Osteoblast (primary cell): ENCODE data around the gene CFAP45. TPM values are rescaled to one million over a fixed set of nuclear protein-coding genes. Genes with fewer than 3 reads are reported as not detected.
A peak's percentile ranks its signal among the peaks of the same experiment; 100 is the strongest.

Experiments used
- DNase-seq: peaks from one replicate; pipeline ENCODE4 v3.0.0; 2011; ENCODE audit warnings: low spot score, mixed read lengths; ENCODE audit not compliant: insufficient read length; ENCODE audit errors: missing footprints
- H2AFZ ChIP-seq: 2 replicates; pipeline ENCODE4 v1.6.0; 2011; ENCODE audit warnings: mild to moderate bottlenecking, low read length
- H3K27ac ChIP-seq: 2 replicates; pipeline ENCODE4 v1.5.1; 2011; ENCODE audit warnings: mild to moderate bottlenecking, low read depth, low read length, moderate library complexity
- H3K27me3 ChIP-seq: 2 replicates; pipeline ENCODE4 v1.6.0; 2012; ENCODE audit warnings: mild to moderate bottlenecking, control low read depth, inconsistent platforms, low read length, moderate library complexity; ENCODE audit not compliant: insufficient read depth
- H3K36me3 ChIP-seq: 2 replicates; pipeline ENCODE4 v1.5.1; 2011; ENCODE audit warnings: mild to moderate bottlenecking, low read length, control low read depth, moderate library complexity; ENCODE audit not compliant: insufficient read depth
- H3K4me1 ChIP-seq: 2 replicates; pipeline ENCODE4 v1.5.1; 2011; ENCODE audit warnings: mild to moderate bottlenecking, low read length, control low read depth, moderate library complexity; ENCODE audit not compliant: insufficient read depth
- H3K4me2 ChIP-seq: 2 replicates; pipeline ENCODE4 v1.6.0; 2011; ENCODE audit warnings: mild to moderate bottlenecking, low read length; ENCODE audit not compliant: insufficient read depth
- H3K4me3 ChIP-seq: fragments of 200-600 bp; sonication (generic); 3 replicates; pipeline ENCODE4 v1.5.1; 2012; ENCODE audit warnings: mild to moderate bottlenecking, low read length, inconsistent platforms; ENCODE audit not compliant: insufficient read depth
- H3K79me2 ChIP-seq: 2 replicates; pipeline ENCODE4 v1.6.0; 2012; ENCODE audit warnings: mild to moderate bottlenecking, low read length, control low read depth, inconsistent platforms; ENCODE audit not compliant: insufficient read depth
- H3K9me3 ChIP-seq: 2 replicates; pipeline ENCODE4 v1.5.1; 2011; ENCODE audit warnings: low read depth, low read length, control low read depth
- H4K20me1 ChIP-seq: 2 replicates; pipeline ENCODE4 v1.6.0; 2012; ENCODE audit warnings: mild to moderate bottlenecking, low read length, control low read depth; ENCODE audit not compliant: insufficient read depth
- CTCF ChIP-seq: IDR thresholded peaks from 2 replicates; pipeline ENCODE4 v1.5.1; 2011; ENCODE audit warnings: mild to moderate bottlenecking, low read depth, low read length, moderate library complexity; ENCODE audit errors: extremely low read depth
- total RNA-seq: library from RNA; depleted of rRNA; stranded (reverse); fragments of >200 nt; gene quantifications from 2 replicates; pipeline ENCODE4 v1.2.3, GENCODE V29; 2012

Gene CFAP45
- total RNA-seq, 1 donor = 0.36 TPM

- Histone ChIP-seq H3K36me3 (no peaks in the 10 kb centered on the region), H3K4me2 (no peak overlapping the region), H3K27me3 (no peaks in the 10 kb centered on the region), H3K4me1 (peaks cover 20% of the 10 kb centered on the region), H3K79me2 (no peaks in the 10 kb centered on the region), H3K9me3 (no peaks in the 10 kb centered on the region), H4K20me1 (no peaks in the 10 kb centered on the region), H3K4me3 (no peak overlapping the region), H3K27ac (no peak overlapping the region), H2AFZ (no peak overlapping the region)
- DNase-seq = no peak
- TF ChIP-seq CTCF = no peak
Observed at GRCh38 chr1:159856576-159856975, 43.4 kb downstream of the CFAP45 start.

GRCh38 chr1:159855709-159856108 is 44.3 kb downstream of the CFAP45 start:
- no peak for DNase-seq
- TF ChIP-seq CTCF = no peak
- H3K79me2 ChIP-seq = no peaks in the 10 kb centered on the region
- peaks cover 20% of the 10 kb centered on the region for H3K4me1 ChIP-seq
- no peaks in the 10 kb centered on the region for H3K9me3 ChIP-seq
- H3K4me3 ChIP-seq = no peak overlapping the region
- H2AFZ ChIP-seq = no peak overlapping the region
- no peaks in the 10 kb centered on the region for H3K27me3 ChIP-seq
- H4K20me1 ChIP-seq = no peaks in the 10 kb centered on the region
- no peaks in the 10 kb centered on the region for H3K36me3 ChIP-seq
- H3K4me2 ChIP-seq = peak overlapping the region; percentile 84
- no peak overlapping the region for H3K27ac ChIP-seq

GRCh38 chr1:159854693-159855192 is 45.2 kb downstream of the CFAP45 start:
- peak; percentile 98 for DNase-seq
- H4K20me1 ChIP-seq = no peaks in the 10 kb centered on the region
- peak overlapping the region; percentile 82 for H3K4me3 ChIP-seq
- peak overlapping the region; percentile 84 for H3K4me2 ChIP-seq
- H3K27ac ChIP-seq = peak overlapping the region; percentile 67
- H3K9me3 ChIP-seq = no peaks in the 10 kb centered on the region
- H3K27me3 ChIP-seq = no peaks in the 10 kb centered on the region
- TF ChIP-seq CTCF = no peak
- no peaks in the 10 kb centered on the region for H3K79me2 ChIP-seq
- peak overlapping the region; percentile 79 for H2AFZ ChIP-seq
- H3K4me1 ChIP-seq = peaks cover 27% of the 10 kb centered on the region
- no peaks in the 10 kb centered on the region for H3K36me3 ChIP-seq

- no peaks in the 10 kb centered on the region for H3K36me3 ChIP-seq
- H3K27ac ChIP-seq = peak overlapping the region; percentile 66
- peak overlapping the region; percentile 82 for H3K4me3 ChIP-seq
- H3K79me2 ChIP-seq = no peaks in the 10 kb centered on the region
- no peaks in the 10 kb centered on the region for H4K20me1 ChIP-seq
- H3K4me1 ChIP-seq = peaks cover 32% of the 10 kb centered on the region
- H3K9me3 ChIP-seq = no peaks in the 10 kb centered on the region
- TF ChIP-seq CTCF = no peak
- H3K27me3 ChIP-seq = no peaks in the 10 kb centered on the region
- H2AFZ ChIP-seq = peak overlapping the region; percentile 79
- no peak for DNase-seq
- H3K4me2 ChIP-seq = peak overlapping the region; percentile 84
Observed at GRCh38 chr1:159854116-159854692, 45.8 kb downstream of the CFAP45 start.
